ENCODE measurements around the gene SETD1B.
"Not testable (repeated sequence)": the region's sequence is repeated elsewhere in the genome, so short reads cannot be mapped to it uniquely, and the experiment has no call there.

Gene SETD1B

GRCh38 chr12:121803861-121804416 is at the start of gene SETD1B:
Gene SETD1B, plus strand, starts transcription at chr12:121804009. Its CDS starts 729 bp downstream, at chr12:121804738.
- peak; percentile 64 for DNase-seq

- no peak for DNase-seq
These were observed 49.0 kb upstream of the SETD1B start for GRCh38 chr12:121754836-121755235.

- DNase-seq = no peak
These were observed 48.2 kb upstream of the SETD1B start for GRCh38 chr12:121755591-121755990.

GRCh38 chr12:121758536-121758935 is 45.3 kb upstream of the SETD1B start:
- not testable (repeated sequence) for DNase-seq

GRCh38 chr12:121762269-121762668 is 41.5 kb upstream of the SETD1B start:
- DNase-seq = no peak

- DNase-seq = no peak
These were observed 39.0 kb upstream of the SETD1B start for GRCh38 chr12:121764808-121765207.

- DNase-seq = no peak
These were observed 38.2 kb upstream of the SETD1B start for GRCh38 chr12:121765573-121765972.

GRCh38 chr12:121766290-121767039 is 37.3 kb upstream of the SETD1B start:
- DNase-seq = no peak

- DNase-seq = no peak
These were observed 36.2 kb upstream of the SETD1B start for GRCh38 chr12:121767525-121768016.

- no peak for DNase-seq
These were observed 34.4 kb upstream of the SETD1B start for GRCh38 chr12:121769297-121769830.

GRCh38 chr12:121769831-121770301 is 33.9 kb upstream of the SETD1B start:
- no peak for DNase-seq

GRCh38 chr12:121770388-121770787 is 33.4 kb upstream of the SETD1B start:
- no peak for DNase-seq

- DNase-seq = no peak
These were observed 32.8 kb upstream of the SETD1B start for GRCh38 chr12:121770813-121771625.

- peak; percentile 81 for DNase-seq
These were observed 30.6 kb upstream of the SETD1B start for GRCh38 chr12:121773011-121773777.

GRCh38 chr12:121774968-121775474 is 28.8 kb upstream of the SETD1B start:
- DNase-seq = no peak

- DNase-seq = no peak
These were observed 28.3 kb upstream of the SETD1B start for GRCh38 chr12:121775501-121775900.

- peak; percentile 86 for DNase-seq
These were observed 27.4 kb upstream of the SETD1B start for GRCh38 chr12:121776190-121777098.

- no peak for DNase-seq
These were observed 25.0 kb upstream of the SETD1B start for GRCh38 chr12:121778567-121779421.

- no peak for DNase-seq
These were observed 24.4 kb upstream of the SETD1B start for GRCh38 chr12:121779422-121779895.

- DNase-seq = no peak
These were observed 23.4 kb upstream of the SETD1B start for GRCh38 chr12:121780429-121780828.

Data from stimulated activated CD4-positive, alpha-beta T cell treated with anti-CD3 and anti-CD28 coated beads, Interleukin-1b, Interleukin-23, amount 100 ng/mL, for 48 hours (primary cell).